Neural cell (in vitro differentiated cells): ENCODE measurements around the gene VAT1L. TPM values are rescaled to one million over a fixed set of nuclear protein-coding genes. Genes with fewer than 3 reads are reported as not detected.

ENCODE experiments used
- H2AFZ ChIP-seq: fragments of 200-600, 300-800 bp; sonication (generic), shearing (Covaris generic); 2 replicates; pipeline ENCODE4 v1.6.0; 2014; ENCODE audit warnings: low read depth, mild to moderate bottlenecking, antibody characterized with exemption, low read length, moderate library complexity
- H3F3A ChIP-seq: fragments of 200-600 bp; shearing (Covaris generic); 2 replicates; pipeline ENCODE4 v1.6.1; 2016; ENCODE audit warnings: mild to moderate bottlenecking, moderate library complexity, mixed read lengths, antibody characterized with exemption, low read length; ENCODE audit not compliant: insufficient read depth, poor library complexity, severe bottlenecking
- H3K27ac ChIP-seq: fragments of 200-600, 300-800 bp; sonication (generic), shearing (Covaris generic); 2 replicates; pipeline ENCODE4 v1.5.1; 2014; ENCODE audit warnings: mild to moderate bottlenecking, low read length, moderate library complexity
- H3K27me3 ChIP-seq: fragments of 300-800, 200-600 bp; sonication (generic), shearing (Covaris generic); 2 replicates; pipeline ENCODE4 v1.6.0; 2014; ENCODE audit warnings: mild to moderate bottlenecking, low read depth, low read length, moderate library complexity; ENCODE audit not compliant: insufficient read depth
- H3K36me3 ChIP-seq: fragments of 300-800, 200-600 bp; sonication (generic), shearing (Covaris generic); 2 replicates; pipeline ENCODE4 v1.5.1; 2014; ENCODE audit warnings: mild to moderate bottlenecking, antibody characterized with exemption, low read length, moderate library complexity; ENCODE audit not compliant: insufficient read depth
- H3K4me2 ChIP-seq: fragments of 300-800, 200-600 bp; sonication (generic), shearing (Covaris generic); 2 replicates; pipeline ENCODE4 v1.6.0; 2014; ENCODE audit warnings: mild to moderate bottlenecking, low read length
- H3K4me3 ChIP-seq: fragments of 300-800, 200-600 bp; sonication (generic), shearing (Covaris generic); 2 replicates; pipeline ENCODE4 v1.5.1; 2014; ENCODE audit warnings: mild to moderate bottlenecking, low read length, moderate library complexity
- H3K79me2 ChIP-seq: fragments of 200-600 bp; shearing (Covaris generic); replicated peaks from 2 replicates; pipeline ENCODE4 v1.6.0; 2014; ENCODE audit warnings: mild to moderate bottlenecking, low read length, moderate library complexity; ENCODE audit not compliant: insufficient read depth
- H3K9ac ChIP-seq: fragments of 300-800, 200-600 bp; sonication (generic), shearing (Covaris generic); 2 replicates; pipeline ENCODE4 v1.6.1; 2016; ENCODE audit warnings: mild to moderate bottlenecking, low read length, mixed read lengths
- H3K9me2 ChIP-seq: fragments of 200-600 bp; shearing (Covaris generic); 2 replicates; pipeline ENCODE4 v1.6.1; 2016; ENCODE audit warnings: mild to moderate bottlenecking, low read length, mixed read lengths; ENCODE audit not compliant: insufficient read depth
- H3K9me3 ChIP-seq: fragments of 200-600, 300-800 bp; sonication (generic), shearing (Covaris generic); 2 replicates; pipeline ENCODE4 v1.6.1; 2016; ENCODE audit warnings: mild to moderate bottlenecking, mixed run types, low read length, moderate library complexity, mixed read lengths
- H4K20me1 ChIP-seq: fragments of 200-600 bp; shearing (Covaris generic); 2 replicates; pipeline ENCODE4 v1.6.1; 2016; ENCODE audit warnings: mild to moderate bottlenecking, mixed run types; ENCODE audit not compliant: insufficient read depth
- CTCF ChIP-seq: fragments of 450-650 bp; IDR thresholded peaks from 2 replicates; pipeline ENCODE4 v1.5.1; 2014; ENCODE audit warnings: antibody characterized with exemption, mild to moderate bottlenecking, moderate library complexity; ENCODE audit not compliant: poor library complexity, severe bottlenecking
- EP300 ChIP-seq: fragments of 450-650 bp; conservative IDR thresholded peaks from 2 replicates; pipeline ENCODE4 v1.6.1; 2014; ENCODE audit warnings: antibody characterized with exemption, mild to moderate bottlenecking, moderate library complexity; ENCODE audit not compliant: poor library complexity, severe bottlenecking
- EZH2 ChIP-seq: fragments of 200-600, 300-800 bp; shearing (Covaris generic), sonication (generic); IDR thresholded peaks from 2 replicates; pipeline ENCODE4 v1.6.1; 2014; ENCODE audit warnings: antibody characterized with exemption, low read length, borderline replicate concordance, mild to moderate bottlenecking; ENCODE audit not compliant: insufficient read depth, poor library complexity, severe bottlenecking
- MXI1 ChIP-seq: fragments of 450-650 bp; conservative IDR thresholded peaks from 2 replicates; pipeline ENCODE4 v1.6.1; 2014; ENCODE audit warnings: antibody characterized with exemption, mild to moderate bottlenecking; ENCODE audit not compliant: poor library complexity, severe bottlenecking
- POLR2AphosphoS5 ChIP-seq: IDR thresholded peaks from 2 replicates; pipeline ENCODE4 v1.6.1; 2012
- polyA plus RNA-seq: library from polyadenylated mRNA; depleted of rRNA; stranded (reverse); fragments of >200 nt; gene quantifications from 2 replicates; pipeline ENCODE4 v1.2.3, GENCODE V29; 2014
- TF ChIP-seq, protein P1 (sequence below): IDR thresholded peaks from 2 replicates; pipeline ENCODE4 v1.6.1; 2012; ENCODE audit warnings: borderline replicate concordance

Gene VAT1L
- polyA plus RNA-seq, 1 donor from 2014 or later = 54.5 TPM

GRCh38 chr16:77840673-77841501 is 52.5 kb downstream of the VAT1L start:
- Histone ChIP-seq H4K20me1 (no peaks in the 10 kb centered on the region), H3K9me2 (no peaks in the 10 kb centered on the region), H3K9ac (no peak overlapping the region), H3K79me2 (no peaks in the 10 kb centered on the region), H3K4me3 (no peak overlapping the region), H3K36me3 (no peaks in the 10 kb centered on the region), H3K27ac (no peak overlapping the region), H3F3A (no peaks in the 10 kb centered on the region), H2AFZ (no peak overlapping the region), H3K9me3 (no peaks in the 10 kb centered on the region), H3K27me3 (no peaks in the 10 kb centered on the region), H3K4me2 (no peak overlapping the region)
- TF ChIP-seq, protein P1, sequence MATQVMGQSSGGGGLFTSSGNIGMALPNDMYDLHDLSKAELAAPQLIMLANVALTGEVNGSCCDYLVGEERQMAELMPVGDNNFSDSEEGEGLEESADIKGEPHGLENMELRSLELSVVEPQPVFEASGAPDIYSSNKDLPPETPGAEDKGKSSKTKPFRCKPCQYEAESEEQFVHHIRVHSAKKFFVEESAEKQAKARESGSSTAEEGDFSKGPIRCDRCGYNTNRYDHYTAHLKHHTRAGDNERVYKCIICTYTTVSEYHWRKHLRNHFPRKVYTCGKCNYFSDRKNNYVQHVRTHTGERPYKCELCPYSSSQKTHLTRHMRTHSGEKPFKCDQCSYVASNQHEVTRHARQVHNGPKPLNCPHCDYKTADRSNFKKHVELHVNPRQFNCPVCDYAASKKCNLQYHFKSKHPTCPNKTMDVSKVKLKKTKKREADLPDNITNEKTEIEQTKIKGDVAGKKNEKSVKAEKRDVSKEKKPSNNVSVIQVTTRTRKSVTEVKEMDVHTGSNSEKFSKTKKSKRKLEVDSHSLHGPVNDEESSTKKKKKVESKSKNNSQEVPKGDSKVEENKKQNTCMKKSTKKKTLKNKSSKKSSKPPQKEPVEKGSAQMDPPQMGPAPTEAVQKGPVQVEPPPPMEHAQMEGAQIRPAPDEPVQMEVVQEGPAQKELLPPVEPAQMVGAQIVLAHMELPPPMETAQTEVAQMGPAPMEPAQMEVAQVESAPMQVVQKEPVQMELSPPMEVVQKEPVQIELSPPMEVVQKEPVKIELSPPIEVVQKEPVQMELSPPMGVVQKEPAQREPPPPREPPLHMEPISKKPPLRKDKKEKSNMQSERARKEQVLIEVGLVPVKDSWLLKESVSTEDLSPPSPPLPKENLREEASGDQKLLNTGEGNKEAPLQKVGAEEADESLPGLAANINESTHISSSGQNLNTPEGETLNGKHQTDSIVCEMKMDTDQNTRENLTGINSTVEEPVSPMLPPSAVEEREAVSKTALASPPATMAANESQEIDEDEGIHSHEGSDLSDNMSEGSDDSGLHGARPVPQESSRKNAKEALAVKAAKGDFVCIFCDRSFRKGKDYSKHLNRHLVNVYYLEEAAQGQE = no peak
- TF ChIP-seq EZH2 = no peak

GRCh38 chr16:77841502-77841763 is 53.1 kb downstream of the VAT1L start:
- no peaks in the 10 kb centered on the region for H3F3A ChIP-seq
- no peaks in the 10 kb centered on the region for H3K9me2 ChIP-seq
- H3K9me3 ChIP-seq = no peaks in the 10 kb centered on the region
- H3K9ac ChIP-seq = no peak overlapping the region
- no peaks in the 10 kb centered on the region for H3K27me3 ChIP-seq
- no peak overlapping the region for H3K4me3 ChIP-seq
- H3K36me3 ChIP-seq = no peaks in the 10 kb centered on the region
- no peak overlapping the region for H3K4me2 ChIP-seq
- no peak overlapping the region for H2AFZ ChIP-seq
- H3K27ac ChIP-seq = no peak overlapping the region
- H3K79me2 ChIP-seq = no peaks in the 10 kb centered on the region
- no peaks in the 10 kb centered on the region for H4K20me1 ChIP-seq
- TF ChIP-seq, protein P1 = no peak
- TF ChIP-seq CTCF (no peak), POLR2AphosphoS5 (peak; percentile 37), EP300 (peak; percentile 50), MXI1 (no peak), EZH2 (no peak)
